Epithelial cell of prostate (primary cell): ENCODE measurements around the gene DRAM2.
"Not testable (repeated sequence)": the region's sequence is repeated elsewhere in the genome, so short reads cannot be mapped to it uniquely, and the experiment has no call there.

Experiments used
- DNase-seq: peaks from one replicate; pipeline ENCODE4 v3.0.0-alpha.2; 2011; ENCODE audit warnings: low read depth, low spot score
- H3K27ac ChIP-seq: fragments of 450-650 bp; 2 replicates; pipeline ENCODE4 v1.5.1; 2017; ENCODE audit warnings: mild to moderate bottlenecking

DRAM2 gene

GRCh38 chr1:111089638-111090037 lies 50.3 kb downstream of the DRAM2 start:
- DNase-seq: no peak
- H3K27ac ChIP-seq: no peak overlapping the region

GRCh38 chr1:111085676-111086075 lies 54.2 kb downstream of the DRAM2 start:
- no peak for DNase-seq
- H3K27ac ChIP-seq: no peak overlapping the region

GRCh38 chr1:111084999-111085398 lies 54.9 kb downstream of the DRAM2 start:
- no peak overlapping the region for H3K27ac ChIP-seq

GRCh38 chr1:111082421-111083203 lies 57.3 kb downstream of the DRAM2 start:
- H3K27ac ChIP-seq: peak overlapping the region; percentile 41
- DNase-seq: peak; percentile 14

More at GRCh38 chr1:111084999-111085398, 54.9 kb downstream of the DRAM2 start:
- DNase-seq: no peak

GRCh38 chr1:111079329-111079728 lies 60.6 kb downstream of the DRAM2 start:
- not testable (repeated sequence) for H3K27ac ChIP-seq, DNase-seq

GRCh38 chr1:111077312-111077711 lies 62.6 kb downstream of the DRAM2 start:
- DNase-seq, H3K27ac ChIP-seq: not testable (repeated sequence)
